SIG-M5 treated with dmso at 0.1 percent for 504 hours (cell line): ENCODE data around the gene TADA3.
A peak's percentile ranks its signal among the peaks of the same experiment; 100 is the strongest.

Experiments used
- DNase-seq: peaks from one replicate; lab custom pipeline; 2025; ENCODE audit not compliant: unreplicated experiment; lab: John Stamatoyannopoulos, UW

Gene TADA3

GRCh38 chr3:9810433-9810770 is 18.1 kb upstream of the TADA3 start:
- DNase-seq: no peak

- DNase-seq: no peak
These were observed 17.6 kb upstream of the TADA3 start, which contains the start of gene TTLL3 for GRCh38 chr3:9809615-9810432. TTLL3 (plus strand) TSS chr3:9810262; CDS start chr3:9810662, 400 bp downstream.

GRCh38 chr3:9809239-9809614 is 17.0 kb upstream of the TADA3 start:
- DNase-seq: no peak

GRCh38 chr3:9808345-9809037 is 16.2 kb upstream of the TADA3 start:
- peak; percentile 19 for DNase-seq

GRCh38 chr3:9807981-9808344 is 15.7 kb upstream of the TADA3 start:
- DNase-seq: no peak

- DNase-seq: no peak
These were observed 14.7 kb upstream of the TADA3 start for GRCh38 chr3:9806688-9807589.

- no peak for DNase-seq
These were observed 13.9 kb upstream of the TADA3 start for GRCh38 chr3:9806137-9806536.

- DNase-seq: no peak
These were observed 12.7 kb upstream of the TADA3 start for GRCh38 chr3:9804996-9805395.

GRCh38 chr3:9803494-9803893 is 11.2 kb upstream of the TADA3 start:
- no peak for DNase-seq

- DNase-seq: no peak
These were observed 8.3 kb upstream of the TADA3 start for GRCh38 chr3:9800529-9800928.

- DNase-seq: no peak
These were observed 5.1 kb upstream of the TADA3 start for GRCh38 chr3:9797196-9797945.

GRCh38 chr3:9795207-9795606 is 2.9 kb upstream of the TADA3 start:
- peak; percentile 74 for DNase-seq

GRCh38 chr3:9794400-9794799 is 2.1 kb upstream of the TADA3 start:
- DNase-seq: no peak

GRCh38 chr3:9793161-9793781 is 998 bp upstream of the TADA3 start:
- DNase-seq: peak; percentile 63

- no peak for DNase-seq
These were observed 376 bp downstream of the TADA3 start for GRCh38 chr3:9791790-9792404.

- DNase-seq: no peak
These were observed 1.1 kb downstream of the TADA3 start for GRCh38 chr3:9791127-9791526.

- DNase-seq: no peak
These were observed 4.6 kb downstream of the TADA3 start for GRCh38 chr3:9787714-9788113.

GRCh38 chr3:9786825-9787669 is 5.2 kb downstream of the TADA3 start:
- DNase-seq: no peak

- DNase-seq: no peak
These were observed 6.0 kb downstream of the TADA3 start for GRCh38 chr3:9786209-9786739.
